Inflammatory macrophage treated with lipopolysaccharide for 1 hour (primary cell): Measurements from ENCODE around the gene KCNMA1.

Experiments used
- DNase-seq, 2 donors: peaks; one replicate each; pipeline ENCODE4 v3.0.0-alpha.2; 2020 to 2022

KCNMA1 gene

GRCh38 chr10:77051837-77052236 lies 585.8 kb downstream of the KCNMA1 start:
- DNase-seq = no peak

DNA sequence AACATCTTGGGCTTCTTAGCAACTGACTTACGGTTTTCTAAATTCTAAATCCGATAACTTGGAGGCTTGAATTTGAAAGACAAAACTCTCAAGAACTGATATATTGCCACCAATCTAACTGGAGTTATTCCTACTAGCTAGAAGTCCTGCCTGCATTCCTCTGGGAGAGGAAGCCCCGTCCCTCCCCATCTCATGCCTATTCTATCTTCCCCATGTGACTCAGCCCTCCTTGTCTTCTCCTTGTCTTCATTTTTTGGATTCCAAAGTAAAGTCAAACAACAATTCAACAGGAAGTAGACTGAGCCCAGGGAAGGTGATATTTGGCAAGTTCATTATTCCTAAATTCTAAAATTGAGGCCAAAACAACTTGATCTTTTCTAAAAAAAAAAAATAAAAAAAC lies 587.7 kb downstream of the KCNMA1 start:
- no peak for DNase-seq

DNA sequence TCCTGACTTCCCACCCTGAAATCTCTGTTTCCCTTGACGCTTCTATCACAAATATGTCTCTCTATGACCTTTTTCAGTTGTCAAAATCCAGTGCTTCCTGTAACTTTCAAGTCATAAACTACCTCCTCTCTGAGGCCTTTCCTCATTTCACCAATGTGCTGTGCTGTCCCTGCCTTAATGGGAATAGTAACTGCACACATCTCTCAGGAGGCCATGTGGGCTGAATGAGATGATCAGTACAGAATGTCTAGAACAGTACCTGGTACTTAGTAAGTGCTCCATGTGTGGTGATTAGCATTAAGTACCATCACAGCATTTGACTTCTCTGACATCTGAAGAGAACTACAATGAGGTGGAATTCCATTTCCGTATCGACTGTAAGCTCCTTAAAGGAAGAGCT lies 588.5 kb downstream of the KCNMA1 start:
- no peak for DNase-seq

- no peak for DNase-seq
Measured at GRCh38 chr10:77045085-77045484, 592.5 kb downstream of the KCNMA1 start.

DNA sequence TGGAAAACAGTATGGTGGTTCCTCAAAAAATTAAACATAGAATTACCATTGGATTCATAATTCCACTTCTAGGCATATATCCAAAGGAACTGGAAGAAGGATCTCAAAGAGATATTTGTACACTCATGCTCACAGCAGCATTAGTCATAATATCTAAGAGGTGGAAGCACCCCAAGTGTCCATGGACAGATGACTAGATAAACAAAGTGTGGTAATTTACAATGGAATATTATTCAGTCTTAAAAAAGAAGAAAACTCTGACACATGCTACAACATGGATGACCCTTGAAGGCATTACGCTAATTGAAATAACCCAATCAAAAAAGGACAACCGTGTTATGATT lies 594.2 kb downstream of the KCNMA1 start:
- no peak for DNase-seq

DNA sequence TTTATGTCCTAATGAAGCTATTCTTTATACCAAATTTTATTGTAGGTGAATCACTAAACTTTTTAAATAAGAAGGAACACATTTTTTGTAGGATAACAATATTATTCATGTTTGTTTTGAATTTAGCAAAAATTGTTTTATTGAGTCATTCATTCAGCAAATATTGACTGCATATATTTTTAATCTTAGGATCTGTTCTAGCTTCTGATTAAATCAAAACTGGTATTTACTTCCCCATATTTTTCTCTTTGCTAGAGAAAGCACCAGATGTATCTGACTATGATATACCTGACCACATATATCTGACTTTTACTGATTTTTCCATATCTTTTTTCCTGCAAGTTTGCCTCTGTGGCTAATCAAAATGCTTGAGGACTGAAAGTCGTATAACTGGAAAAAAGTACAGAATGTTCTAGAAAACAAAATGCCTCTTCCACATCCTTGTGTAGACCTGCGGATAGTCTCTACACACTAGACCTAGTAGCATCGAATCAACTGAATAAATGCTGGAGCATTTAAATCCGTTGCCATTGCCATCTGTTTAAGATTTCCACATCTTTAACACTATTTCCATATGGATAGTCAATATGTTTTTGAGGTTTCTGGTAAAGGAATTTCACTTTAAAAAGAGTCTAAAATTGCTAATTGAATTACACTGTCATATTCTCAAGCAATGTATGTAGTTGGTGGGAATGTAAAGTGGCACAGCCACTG lies 594.7 kb downstream of the KCNMA1 start:
- DNase-seq = no peak

- peak in 1 of 2 donors; percentile 19 for DNase-seq
Measured at GRCh38 chr10:77041636-77042258, 595.9 kb downstream of the KCNMA1 start.

GRCh38 chr10:77038407-77038806 lies 599.2 kb downstream of the KCNMA1 start:
- DNase-seq = no peak

DNA sequence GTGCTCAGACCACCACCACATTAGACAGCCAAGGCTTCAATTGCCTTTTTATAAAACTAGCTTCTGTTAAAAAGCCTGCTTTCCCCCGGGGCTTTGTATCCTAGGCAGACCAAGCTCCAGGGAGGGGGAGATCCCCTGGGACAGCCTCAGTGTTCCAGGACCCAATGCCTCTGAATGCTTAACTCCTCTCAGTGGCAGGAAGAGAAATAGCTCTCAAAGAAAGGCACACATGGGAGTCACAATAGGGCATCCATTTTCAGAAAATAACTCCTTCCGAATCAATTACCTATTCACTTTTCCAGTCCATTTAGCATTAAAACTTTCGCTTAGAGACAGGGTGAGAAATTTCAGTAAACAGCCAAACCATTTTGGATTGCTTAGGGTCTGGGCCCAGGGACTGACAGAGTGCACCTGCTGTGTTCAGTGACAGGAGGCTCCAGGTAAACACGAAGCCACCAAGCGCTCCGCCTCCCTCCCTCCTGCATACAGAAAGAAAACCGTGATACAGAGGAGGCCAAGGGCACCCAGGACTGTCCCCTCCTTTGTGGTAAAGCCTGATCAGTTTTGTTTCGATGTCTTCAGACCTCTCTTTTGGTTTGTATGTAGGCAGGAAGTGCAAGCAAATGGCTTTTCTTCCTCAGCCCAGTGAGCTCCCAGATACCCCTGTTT lies 599.7 kb downstream of the KCNMA1 start:
- DNase-seq = no peak

DNA sequence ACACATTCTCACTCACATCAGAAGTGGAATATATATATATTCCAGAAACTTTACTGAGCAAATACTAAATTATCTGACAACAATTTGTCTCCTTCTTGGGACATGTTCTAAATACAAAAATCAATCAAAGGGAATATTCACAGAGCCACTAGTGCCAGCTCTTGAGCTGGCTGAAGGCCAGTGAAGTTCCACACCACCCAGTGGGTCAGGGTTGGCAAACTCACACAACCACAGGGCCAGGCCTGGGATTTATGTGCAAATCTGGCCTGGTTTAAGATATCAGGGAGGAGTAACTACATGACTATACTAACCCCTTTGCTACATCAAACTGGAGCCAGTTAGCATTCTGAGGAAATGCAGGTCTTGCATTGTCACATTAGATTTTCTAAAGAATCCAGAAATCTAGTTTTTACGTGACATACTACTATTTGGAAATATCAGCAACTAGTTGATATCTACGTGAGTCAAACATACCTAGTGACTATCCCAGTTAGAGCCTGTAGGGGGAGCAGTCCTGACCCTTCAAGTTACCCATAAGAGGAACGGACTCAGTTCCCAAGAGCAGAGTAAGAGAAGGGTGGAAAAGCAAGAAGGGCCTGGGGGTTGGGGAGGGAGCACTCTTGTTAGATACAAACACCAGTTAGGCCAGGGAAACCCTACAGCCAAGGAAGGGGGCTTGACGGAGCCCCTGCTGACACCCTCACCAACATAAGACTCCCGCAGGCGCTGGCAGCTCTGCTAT lies 600.4 kb downstream of the KCNMA1 start:
- peak in 1 of 2 donors; percentile 38 for DNase-seq

DNA sequence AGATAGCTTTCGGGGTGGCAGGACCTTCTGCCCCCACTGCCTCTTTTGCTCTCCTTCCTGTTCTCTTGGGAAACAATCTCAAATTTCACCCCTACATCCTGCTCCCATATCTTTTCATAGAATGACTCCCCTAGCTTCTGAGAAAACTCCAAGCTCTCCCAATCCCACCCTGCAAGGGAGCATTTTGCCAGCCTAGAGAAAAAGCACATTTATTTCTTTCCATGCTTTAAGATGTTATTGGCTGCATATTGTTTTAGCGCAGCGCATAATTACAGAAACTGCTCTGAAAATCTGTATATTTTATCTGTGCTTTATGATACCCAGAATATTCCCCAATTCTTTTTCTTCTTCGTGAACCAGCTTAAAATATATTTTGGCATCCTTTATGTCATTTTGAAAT lies 601.3 kb downstream of the KCNMA1 start:
- DNase-seq = no peak

DNA sequence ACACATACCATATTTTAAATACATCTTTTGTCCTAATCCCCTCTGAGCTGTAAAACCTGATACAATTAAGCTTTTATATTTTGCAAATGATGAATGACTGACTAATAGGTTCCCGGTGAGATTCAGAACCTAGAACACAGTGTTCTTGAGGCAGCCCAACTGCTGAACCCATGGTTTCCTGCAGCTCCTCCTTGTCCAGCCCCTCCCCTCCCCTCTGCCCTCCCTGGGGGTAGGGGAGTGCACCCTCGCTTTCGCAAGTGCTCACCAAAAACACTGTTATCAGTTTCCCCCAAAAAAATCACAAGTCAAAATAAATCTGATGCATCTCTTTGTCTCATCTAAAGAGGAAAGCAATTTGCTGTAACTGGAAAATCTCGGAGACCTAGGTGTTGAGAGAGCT lies 602.8 kb downstream of the KCNMA1 start:
- DNase-seq = no peak

GRCh38 chr10:77034240-77034639 lies 603.4 kb downstream of the KCNMA1 start:
- no peak for DNase-seq

GRCh38 chr10:77032188-77032570 lies 605.4 kb downstream of the KCNMA1 start:
- DNase-seq = peak; percentile 58 to 66

DNA sequence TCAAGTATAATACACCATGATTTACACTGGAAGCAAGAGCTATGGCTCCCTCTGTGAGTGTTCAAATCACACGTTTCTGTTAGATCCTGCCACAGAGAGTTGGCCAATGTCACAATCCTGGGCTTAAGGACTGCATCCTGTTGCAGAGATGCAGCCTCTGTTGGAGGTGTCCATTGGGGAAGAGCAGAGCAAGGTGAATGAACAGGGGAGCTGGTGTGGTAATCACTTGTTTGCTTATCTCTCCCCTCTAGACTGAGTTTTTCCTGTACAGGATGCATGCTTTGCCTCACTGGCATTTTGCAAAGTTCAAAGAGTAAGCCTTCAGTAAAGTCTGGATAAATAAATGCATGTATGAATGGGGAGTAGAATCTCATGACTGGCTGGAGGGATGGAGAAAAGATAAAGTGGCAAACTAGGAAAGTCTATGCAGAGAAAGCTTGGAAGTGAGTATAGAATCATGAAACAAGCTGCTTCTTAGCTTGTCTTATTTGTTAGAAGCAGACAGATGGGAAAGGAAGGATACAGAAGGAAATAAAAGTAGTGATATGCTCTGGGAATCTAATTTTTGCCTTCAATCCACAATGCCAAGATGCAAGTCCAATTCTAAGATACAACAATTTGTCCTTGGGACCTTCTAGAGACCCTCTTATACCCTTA lies 605.9 kb downstream of the KCNMA1 start:
- DNase-seq = no peak

GRCh38 chr10:77030974-77031373 lies 606.6 kb downstream of the KCNMA1 start:
- no peak for DNase-seq

GRCh38 chr10:77029777-77030717 lies 607.6 kb downstream of the KCNMA1 start:
- DNase-seq = peak in 1 of 2 donors; percentile 28

DNA sequence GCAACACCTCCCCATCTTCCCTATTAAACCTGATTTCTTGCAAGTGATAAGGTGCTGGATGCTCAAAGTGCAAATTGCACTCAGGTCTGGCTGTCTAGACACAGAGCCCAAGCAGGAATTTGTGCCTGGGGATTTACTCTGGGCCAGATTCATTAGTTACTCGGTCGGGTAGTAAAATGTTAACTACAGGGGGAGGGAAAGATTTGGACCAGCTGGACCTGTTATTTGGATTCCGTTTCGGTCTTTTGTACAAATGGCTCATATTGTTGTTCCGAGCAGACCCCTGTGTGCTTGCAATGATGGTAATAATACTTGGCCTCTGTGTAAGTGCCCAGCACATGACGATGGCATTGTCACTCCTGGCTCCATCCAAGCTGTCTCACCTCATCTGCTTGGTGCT lies 609.6 kb downstream of the KCNMA1 start:
- DNase-seq = no peak

DNA sequence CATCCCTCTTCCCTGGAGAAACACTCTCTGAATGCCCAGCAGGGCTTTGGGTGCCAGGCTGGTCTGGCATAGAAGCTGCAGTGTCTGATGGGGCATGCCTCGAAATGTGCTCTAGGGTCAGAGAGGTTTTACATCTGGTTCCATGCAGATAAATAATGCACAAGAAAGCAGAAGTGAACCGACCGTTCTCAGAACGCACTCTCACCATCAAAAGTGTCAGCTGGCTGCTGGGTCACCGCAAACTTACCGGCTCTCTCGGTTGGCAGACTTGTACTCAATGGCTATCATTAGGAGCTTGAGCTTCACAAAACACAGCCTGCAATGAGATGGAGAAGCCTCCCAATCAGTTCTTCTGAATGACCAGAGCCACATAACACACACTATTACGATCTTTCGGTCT lies 610.0 kb downstream of the KCNMA1 start:
- DNase-seq = no peak

DNA sequence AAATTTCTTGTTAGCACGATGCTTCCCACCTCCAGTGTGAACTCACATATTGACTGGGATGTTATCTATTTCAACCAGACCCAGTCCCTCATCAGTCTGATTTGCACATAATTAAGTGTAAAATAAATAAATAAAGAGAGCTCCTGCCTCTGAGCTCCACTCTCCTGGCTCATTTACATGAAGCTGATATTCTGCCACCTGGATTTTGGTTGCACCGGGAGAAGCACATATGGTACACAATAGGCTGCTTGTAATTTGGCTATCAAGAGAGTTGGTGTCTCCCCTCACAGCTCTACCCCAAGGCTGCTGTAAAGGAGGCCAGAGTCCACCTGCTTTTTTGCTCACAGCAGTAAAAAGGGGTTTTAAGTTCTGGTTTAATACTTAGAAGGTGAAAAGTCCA lies 610.5 kb downstream of the KCNMA1 start:
- DNase-seq = no peak

DNA sequence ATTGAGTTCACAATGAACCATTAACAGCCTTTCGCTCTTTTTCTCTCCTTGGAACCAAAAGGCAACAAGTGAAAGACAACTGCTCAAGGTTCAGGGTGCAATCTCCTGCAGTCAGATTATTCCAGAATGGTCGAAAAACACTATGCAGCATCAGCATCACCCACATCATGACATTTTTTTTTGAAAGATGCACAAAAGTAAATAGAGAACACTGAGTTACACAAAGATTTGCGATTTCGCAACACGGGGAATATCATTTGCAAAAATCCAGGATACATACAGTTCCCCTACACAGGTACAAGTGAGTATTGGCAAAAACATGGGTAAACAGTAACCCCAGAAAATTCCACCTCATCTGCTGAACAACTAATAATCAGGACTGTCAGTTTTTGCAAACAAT lies 611.5 kb downstream of the KCNMA1 start:
- DNase-seq = no peak

DNA sequence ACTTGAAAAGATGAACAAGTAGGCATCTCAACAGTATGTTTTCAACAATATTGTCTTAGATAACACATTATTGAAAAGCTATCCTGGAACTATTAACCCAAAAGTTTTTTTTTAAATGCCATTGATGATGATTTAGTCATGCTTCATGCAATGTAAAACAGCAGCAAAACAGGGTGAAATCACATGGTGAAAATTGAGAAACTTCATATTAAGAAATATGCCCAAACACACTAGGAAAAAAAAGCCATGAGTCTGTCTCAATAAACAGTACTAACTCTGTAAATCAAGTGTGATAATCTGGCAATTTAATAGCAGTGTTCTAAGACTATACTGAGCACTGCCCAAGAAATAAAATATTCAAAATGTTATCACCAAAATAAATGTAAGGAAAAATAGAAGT lies 613.1 kb downstream of the KCNMA1 start:
- DNase-seq = peak; percentile 39 to 44
